GM10847 (cell line): Measurements from ENCODE around the gene KCNMB2.

Source experiments
- POLR2A ChIP-seq: IDR thresholded peaks from 2 replicates; pipeline ENCODE4 v1.6.1; 2011; ENCODE audit not compliant: insufficient read length; ENCODE audit errors: extremely low read depth

The KCNMB2 gene

DNA sequence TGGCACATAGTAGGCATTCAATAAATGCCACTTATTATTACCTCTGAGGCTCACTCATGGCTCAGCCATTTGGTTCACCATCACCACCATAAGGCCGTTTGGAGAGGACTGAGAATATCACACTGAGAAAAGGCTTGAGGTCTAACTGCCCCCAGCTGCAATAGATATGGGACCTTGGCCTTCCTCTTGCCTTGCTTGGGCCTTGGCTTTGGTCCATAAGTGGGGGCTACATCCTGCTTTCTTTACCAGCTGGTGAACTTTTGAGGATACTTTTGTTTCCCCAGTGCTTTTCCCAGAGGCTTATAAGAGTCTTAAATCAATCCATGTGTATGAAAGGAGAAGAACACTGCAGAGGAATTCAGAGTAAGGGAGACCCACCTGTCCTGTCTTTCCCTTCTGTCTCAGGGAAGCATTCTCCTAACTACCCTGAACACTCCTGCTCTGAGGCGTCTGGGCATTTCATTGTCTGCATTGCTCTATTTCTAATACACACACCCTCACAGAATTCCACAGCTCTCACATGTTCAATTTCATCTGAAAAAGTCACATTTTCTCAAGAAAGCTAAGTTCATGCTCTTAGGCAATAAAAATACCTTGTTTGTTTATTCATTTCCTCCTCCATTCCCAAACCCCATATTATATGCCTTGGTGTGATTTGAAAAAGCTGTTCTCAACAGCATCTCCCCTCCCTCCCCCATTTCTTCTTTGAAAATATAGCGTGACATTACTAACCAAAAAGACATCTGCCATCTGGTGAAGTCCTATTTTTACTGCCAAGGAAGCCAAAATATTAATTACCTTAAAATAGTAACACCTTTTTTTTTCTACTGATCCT, 22.5 kb upstream of the KCNMB2 start:
- TF ChIP-seq POLR2A = no peak

DNA sequence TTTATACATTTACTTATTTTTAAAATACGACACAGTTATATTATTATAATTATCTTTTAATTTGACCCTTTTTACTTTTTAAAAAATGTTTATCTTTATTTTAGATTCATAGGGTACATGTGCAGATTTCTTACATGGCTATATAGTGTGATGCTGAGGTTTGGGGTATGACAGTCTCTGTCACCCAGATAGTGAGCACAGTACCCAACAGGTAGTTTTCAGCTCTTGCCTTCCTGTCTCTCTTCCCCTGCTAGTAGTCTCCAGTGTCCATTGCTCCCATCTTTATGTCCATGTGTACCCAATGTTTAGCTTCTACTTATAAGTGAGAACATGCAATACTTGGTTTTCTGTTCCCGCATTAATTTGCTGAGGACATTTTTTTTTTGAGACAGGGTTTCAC, 21.8 kb upstream of the KCNMB2 start:
- no peak for TF ChIP-seq POLR2A

GRCh38 chr3:178517665-178518334, 18.4 kb upstream of the KCNMB2 start:
- no peak for TF ChIP-seq POLR2A

GRCh38 chr3:178518660-178519396, 17.4 kb upstream of the KCNMB2 start:
- no peak for TF ChIP-seq POLR2A

DNA sequence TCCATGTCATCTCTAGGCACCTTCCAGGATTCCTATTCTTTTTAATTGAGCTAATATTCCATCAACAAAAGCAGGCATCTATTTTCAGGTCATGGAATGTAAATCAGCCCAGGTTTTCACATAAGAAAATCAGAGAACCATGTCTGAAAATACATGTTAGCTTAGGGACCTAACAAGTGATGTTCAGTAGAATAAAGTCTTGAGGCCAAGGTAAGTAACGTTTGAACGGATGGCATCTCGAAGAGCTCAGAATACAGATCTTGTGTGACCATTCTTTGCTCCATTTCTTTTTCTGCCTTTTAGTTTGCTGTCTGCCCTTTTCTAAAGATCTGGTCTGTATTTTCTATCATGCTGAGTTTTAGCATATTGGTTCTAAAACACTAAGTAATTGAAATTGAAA, 16.5 kb upstream of the KCNMB2 start:
- no peak for TF ChIP-seq POLR2A

- no peak for TF ChIP-seq POLR2A
These were observed 15.8 kb upstream of the KCNMB2 start for GRCh38 chr3:178520451-178520850.

DNA sequence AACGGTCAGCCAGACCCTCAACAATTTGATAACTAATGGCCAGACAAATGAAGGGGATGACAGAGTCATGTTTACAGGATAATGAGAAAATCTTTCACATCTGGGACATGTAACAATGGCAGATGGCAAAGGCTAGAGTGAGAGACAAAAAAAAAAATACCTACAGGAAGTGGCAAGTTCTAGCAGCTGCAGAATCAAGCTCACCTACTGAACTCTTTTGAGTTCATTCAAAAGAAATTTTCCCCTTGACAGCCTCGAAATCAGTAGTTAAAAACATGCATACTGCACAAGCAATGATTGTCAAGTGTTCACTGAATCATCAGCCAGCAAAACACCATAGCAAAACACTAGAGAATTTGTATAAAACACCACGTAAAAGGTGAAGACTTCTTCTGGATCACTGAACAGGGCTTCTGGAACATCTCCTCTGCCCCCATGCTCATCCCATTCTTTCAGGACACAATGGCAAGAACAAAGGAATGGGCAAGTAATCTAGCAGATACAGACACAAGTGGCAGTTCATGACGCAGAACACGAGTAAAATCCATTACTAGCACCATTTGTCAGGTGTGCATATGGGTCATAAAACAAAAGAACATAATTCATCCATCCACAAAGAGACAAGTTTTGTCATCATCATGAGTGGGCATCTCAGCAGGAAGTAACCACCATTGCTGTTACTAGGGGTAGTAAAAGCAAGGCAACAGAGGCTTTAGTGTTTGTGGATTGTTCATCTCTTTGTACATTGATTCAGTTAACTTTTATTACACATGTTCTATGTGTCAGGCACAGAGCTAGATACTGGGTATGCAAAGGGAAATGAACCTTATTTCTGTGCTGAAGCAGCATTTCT, 13.8 kb upstream of the KCNMB2 start:
- TF ChIP-seq POLR2A = no peak

GRCh38 chr3:178525251-178525650, 11.0 kb upstream of the KCNMB2 start:
- no peak for TF ChIP-seq POLR2A

- no peak for TF ChIP-seq POLR2A
These were observed 9.9 kb upstream of the KCNMB2 start for GRCh38 chr3:178526291-178526690.

DNA sequence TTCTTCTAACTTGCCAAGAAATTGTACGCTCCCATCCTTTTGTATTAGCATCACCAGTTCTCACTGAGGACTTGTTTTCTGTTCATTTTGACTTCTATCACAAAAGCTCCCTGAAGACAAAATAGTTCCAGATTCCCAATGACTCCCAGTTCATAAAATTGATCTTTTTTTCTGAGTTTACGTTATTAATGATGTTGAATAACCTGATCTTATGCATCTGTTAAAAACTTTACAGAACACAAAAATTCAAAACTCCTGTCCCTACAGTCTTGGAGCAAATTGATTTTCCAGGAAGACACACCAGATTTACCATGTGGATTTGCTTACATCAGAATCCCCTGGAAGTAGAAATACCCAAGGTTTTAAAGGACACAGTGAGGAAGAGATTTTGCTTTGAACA, 8.3 kb upstream of the KCNMB2 start:
- TF ChIP-seq POLR2A = no peak

DNA sequence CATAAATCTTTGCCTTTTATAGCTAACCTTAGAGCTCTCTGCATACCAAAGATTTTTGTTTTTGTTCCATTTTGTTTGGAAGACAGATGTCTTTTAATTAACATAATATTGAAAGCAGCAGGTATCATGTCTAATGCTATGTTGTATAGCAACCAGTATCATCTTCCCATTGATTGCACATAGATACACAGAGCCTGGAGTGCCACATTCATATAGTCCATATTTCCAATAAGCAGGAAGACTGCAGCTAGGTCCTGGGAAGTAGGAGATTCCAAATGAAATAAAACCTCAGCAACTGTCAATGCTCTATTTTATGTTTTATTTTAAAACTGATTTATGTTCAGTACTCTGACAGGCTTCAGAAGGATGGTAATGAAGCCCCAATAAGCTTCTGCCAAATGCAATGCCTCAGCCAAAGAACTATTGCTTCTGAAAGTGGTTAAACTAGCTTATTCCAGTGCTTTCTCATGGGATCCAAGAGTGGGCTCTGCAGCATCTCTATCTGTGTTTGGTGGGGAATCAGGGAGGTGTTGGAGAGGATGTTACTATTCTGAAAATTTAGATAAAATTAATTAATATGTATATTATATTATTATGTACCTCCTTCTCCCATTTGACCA, 6.5 kb upstream of the KCNMB2 start:
- no peak for TF ChIP-seq POLR2A

DNA sequence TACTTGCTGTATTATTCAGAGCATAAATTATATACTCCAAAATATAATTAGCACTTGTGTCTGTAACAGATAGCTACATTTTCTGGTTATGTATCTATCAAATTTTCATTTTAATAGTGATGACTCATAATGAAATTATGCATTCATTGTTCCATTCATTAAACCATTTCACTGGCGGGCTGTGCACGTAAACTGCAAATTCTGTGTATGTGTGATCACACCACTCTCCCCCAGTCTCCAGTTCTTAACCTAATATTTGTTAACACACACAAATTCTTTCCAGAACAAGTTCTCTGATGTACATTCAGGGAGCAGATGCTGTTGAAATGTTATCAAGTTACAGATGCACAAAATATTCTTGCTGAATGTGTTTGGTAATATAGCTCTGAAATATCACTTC, 3.8 kb upstream of the KCNMB2 start:
- no peak for TF ChIP-seq POLR2A

- no peak for TF ChIP-seq POLR2A
These were observed 978 bp downstream of the KCNMB2 start for GRCh38 chr3:178537122-178537705.

DNA sequence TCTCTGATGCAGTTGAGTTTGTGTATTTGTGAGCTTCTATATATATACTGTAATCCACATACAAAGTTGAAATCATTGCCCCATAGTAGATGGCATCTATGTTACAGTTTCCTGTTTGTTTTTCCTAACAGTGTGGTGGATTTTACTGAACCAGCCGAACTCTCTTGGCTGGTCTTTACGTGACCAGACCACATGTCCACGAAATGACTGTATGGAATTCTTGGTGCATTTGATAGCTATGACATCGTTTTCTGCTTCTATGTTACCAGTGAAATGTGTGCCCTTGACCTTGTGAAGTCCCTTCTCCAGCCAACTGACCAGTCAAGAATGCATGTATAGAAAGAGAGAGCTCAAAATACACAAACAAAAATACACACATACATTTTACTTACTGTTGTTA, 1.8 kb downstream of the KCNMB2 start:
- TF ChIP-seq POLR2A = no peak
